Trophoblast cell (in vitro differentiated cells and primary cell): ENCODE data around the gene PANK2.

ENCODE experiments used
- DNase-seq, 2 donors: peaks; one replicate each; pipeline ENCODE4 v3.0.0-alpha.2; 2016
- H2AFZ ChIP-seq: 2 replicates; pipeline ENCODE4 v1.6.1; 2013; ENCODE audit warnings: low read length, moderate library complexity, mild to moderate bottlenecking; ENCODE audit not compliant: insufficient read depth, poor library complexity
- H2AK5ac ChIP-seq: 2 replicates; pipeline ENCODE4 v1.6.1; 2013; ENCODE audit warnings: mild to moderate bottlenecking, low read length
- H2BK120ac ChIP-seq: 2 replicates; pipeline ENCODE4 v1.6.1; 2013; ENCODE audit warnings: low read length, mild to moderate bottlenecking, moderate library complexity; ENCODE audit not compliant: insufficient read depth, poor library complexity
- H2BK12ac ChIP-seq: 2 replicates; pipeline ENCODE4 v1.6.1; 2013; ENCODE audit warnings: mild to moderate bottlenecking, low read length, moderate library complexity
- H2BK5ac ChIP-seq: 2 replicates; pipeline ENCODE4 v1.6.1; 2013; ENCODE audit warnings: low read length, low read depth, moderate library complexity, mild to moderate bottlenecking; ENCODE audit not compliant: poor library complexity
- H3K14ac ChIP-seq: 2 replicates; pipeline ENCODE4 v1.6.1; 2013; ENCODE audit warnings: mild to moderate bottlenecking, low read length
- H3K18ac ChIP-seq: 2 replicates; pipeline ENCODE4 v1.6.1; 2013; ENCODE audit warnings: mild to moderate bottlenecking, low read length
- H3K23ac ChIP-seq: 2 replicates; pipeline ENCODE4 v1.6.1; 2013; ENCODE audit warnings: low read length
- H3K27ac ChIP-seq: 2 replicates; pipeline ENCODE4 v1.5.1; 2013; ENCODE audit warnings: low read depth, mild to moderate bottlenecking, inconsistent platforms, low read length, moderate library complexity
- H3K27me3 ChIP-seq: 2 replicates; pipeline ENCODE4 v1.6.1; 2013; ENCODE audit warnings: inconsistent platforms, mild to moderate bottlenecking, low read length, moderate library complexity; ENCODE audit not compliant: insufficient read depth
- H3K36me3 ChIP-seq, 2 experiments: 1 replicate in 1 of 2; 2 replicates in 1 of 2; pipeline ENCODE4 v1.6.1; 2013; ENCODE audit warnings: low read length in 2 of 2, mild to moderate bottlenecking in 2 of 2, moderate library complexity in 1 of 2; ENCODE audit not compliant: insufficient read depth in 2 of 2, control insufficient read depth in 1 of 2
- H3K4ac ChIP-seq: 2 replicates; pipeline ENCODE4 v1.6.1; 2013; ENCODE audit warnings: low read depth, mild to moderate bottlenecking, low read length, moderate library complexity
- H3K4me1 ChIP-seq, 2 experiments: 1 replicate in 1 of 2; 2 replicates in 1 of 2; pipeline ENCODE4 v1.6.1; 2013; ENCODE audit warnings: low read length in 2 of 2, mild to moderate bottlenecking in 2 of 2, moderate library complexity in 1 of 2; ENCODE audit not compliant: insufficient read depth in 2 of 2, control insufficient read depth in 1 of 2
- H3K4me2 ChIP-seq: 2 replicates; pipeline ENCODE4 v1.6.1; 2013; ENCODE audit warnings: inconsistent platforms, mild to moderate bottlenecking, low read length, moderate library complexity
- H3K4me3 ChIP-seq: 2 replicates; pipeline ENCODE4 v1.5.1; 2013; ENCODE audit warnings: mild to moderate bottlenecking, low read depth, low read length, inconsistent platforms
- H3K79me1 ChIP-seq: one replicate; pipeline ENCODE4 v1.6.1; 2013; ENCODE audit warnings: low read length
- H3K79me2 ChIP-seq: 2 replicates; pipeline ENCODE4 v1.6.1; 2013; ENCODE audit warnings: low read length, mild to moderate bottlenecking; ENCODE audit not compliant: control insufficient read depth, insufficient read depth, poor library complexity
- H3K9ac ChIP-seq: 2 replicates; pipeline ENCODE4 v1.6.1; 2013; ENCODE audit warnings: mild to moderate bottlenecking, low read length
- H3K9me3 ChIP-seq: 2 replicates; pipeline ENCODE4 v1.6.1; 2013; ENCODE audit warnings: low read depth, mild to moderate bottlenecking, control low read depth, inconsistent platforms, low read length; ENCODE audit not compliant: insufficient read depth
- H4K12ac ChIP-seq: 2 replicates; pipeline ENCODE4 v1.6.1; 2013; ENCODE audit warnings: low read depth, mild to moderate bottlenecking, low read length, moderate library complexity
- H4K8ac ChIP-seq: 2 replicates; pipeline ENCODE4 v1.6.1; 2013; ENCODE audit warnings: low read depth, mild to moderate bottlenecking, low read length, moderate library complexity
- H4K91ac ChIP-seq: one replicate; pipeline ENCODE4 v1.6.1; 2013; ENCODE audit warnings: low read depth, mild to moderate bottlenecking, low read length, moderate library complexity
- WGBS: extraction: QIAGEN DNeasy Blood & Tissue Kit; methylation state at CpG from one replicate; pipeline ENCODE4 v1.1.7; 2013; ENCODE audit warnings: missing lambda C conversion rate; ENCODE audit not compliant: insufficient read length, insufficient coverage; ENCODE audit errors: extremely low coverage; 5-methylcytosine and 5-hydroxymethylcytosine counted together

PANK2 gene

DNA sequence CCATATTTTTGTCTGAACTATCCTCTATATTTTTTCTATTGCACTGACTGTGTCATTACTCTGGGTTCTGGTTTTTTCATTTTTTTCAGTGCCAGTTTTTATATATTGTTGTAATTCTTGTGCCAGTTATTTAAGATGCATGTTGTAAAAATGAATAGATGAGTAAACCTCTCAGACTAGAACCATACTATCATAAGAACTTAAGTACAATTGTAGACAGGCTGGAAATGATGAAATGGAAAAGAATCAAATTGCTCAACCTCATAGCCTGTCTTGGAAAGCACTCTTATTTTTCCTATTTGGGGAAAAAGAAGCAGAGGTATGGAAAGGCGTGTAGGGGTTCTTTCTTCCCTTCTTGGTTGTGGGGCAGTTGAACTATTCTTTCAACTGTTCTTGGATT is 30.2 kb downstream of the PANK2 start:
- no peak overlapping the region for H3K4ac ChIP-seq
- no peak for DNase-seq
- no peak overlapping the region for H3K27ac ChIP-seq
- H4K8ac ChIP-seq = no peak overlapping the region
- H2AFZ ChIP-seq = no peak overlapping the region
- no peak overlapping the region for H2BK12ac ChIP-seq
- H3K79me1 ChIP-seq = no peaks in the 10 kb centered on the region
- no peak overlapping the region for H3K23ac ChIP-seq
- H4K91ac ChIP-seq = no peak overlapping the region
- no peak overlapping the region for H3K9ac ChIP-seq
- H3K79me2 ChIP-seq = no peaks in the 10 kb centered on the region
- no peak overlapping the region for H4K12ac ChIP-seq
- no peak overlapping the region for H3K4me3 ChIP-seq
- H3K14ac ChIP-seq = no peak overlapping the region
- no peak overlapping the region for H3K18ac ChIP-seq
- peaks cover 29 to 45% of the 10 kb centered on the region in 2 experiments for H3K36me3 ChIP-seq
- H2BK5ac ChIP-seq = no peak overlapping the region
- H3K4me1 ChIP-seq = peaks cover 2 to 5% of the 10 kb centered on the region in 2 experiments
- WGBS = no CpG with 5 or more reads among the region's 1 CpG
- H2AK5ac ChIP-seq = no peak overlapping the region
- no peak overlapping the region for H2BK120ac ChIP-seq
- no peak overlapping the region for H3K4me2 ChIP-seq
- H3K27me3 ChIP-seq = no peaks in the 10 kb centered on the region
- no peaks in the 10 kb centered on the region for H3K9me3 ChIP-seq

GRCh38 chr20:3922223-3922982 is 33.2 kb downstream of the PANK2 start:
- Histone ChIP-seq H3K18ac (no peak overlapping the region), H3K23ac (no peak overlapping the region), H3K4me3 (no peak overlapping the region), H3K4me1 (peaks cover 2 to 5% of the 10 kb centered on the region in 2 experiments), H2AFZ (no peak overlapping the region), H3K27ac (no peak overlapping the region), H2BK120ac (no peak overlapping the region), H3K9me3 (peaks cover 2% of the 10 kb centered on the region), H3K9ac (no peak overlapping the region), H3K14ac (no peak overlapping the region), H3K79me2 (no peaks in the 10 kb centered on the region), H2AK5ac (no peak overlapping the region), H3K27me3 (no peaks in the 10 kb centered on the region), H4K12ac (no peak overlapping the region), H2BK5ac (no peak overlapping the region), H4K8ac (no peak overlapping the region), H3K4ac (no peak overlapping the region), H3K79me1 (no peaks in the 10 kb centered on the region), H2BK12ac (no peak overlapping the region), H3K4me2 (no peak overlapping the region), H3K36me3 (peaks cover 28 to 47% of the 10 kb centered on the region in 2 experiments), H4K91ac (no peak overlapping the region)
- no CpG with 5 or more reads among the region's 13 CpGs for WGBS
- no peak for DNase-seq

DNA sequence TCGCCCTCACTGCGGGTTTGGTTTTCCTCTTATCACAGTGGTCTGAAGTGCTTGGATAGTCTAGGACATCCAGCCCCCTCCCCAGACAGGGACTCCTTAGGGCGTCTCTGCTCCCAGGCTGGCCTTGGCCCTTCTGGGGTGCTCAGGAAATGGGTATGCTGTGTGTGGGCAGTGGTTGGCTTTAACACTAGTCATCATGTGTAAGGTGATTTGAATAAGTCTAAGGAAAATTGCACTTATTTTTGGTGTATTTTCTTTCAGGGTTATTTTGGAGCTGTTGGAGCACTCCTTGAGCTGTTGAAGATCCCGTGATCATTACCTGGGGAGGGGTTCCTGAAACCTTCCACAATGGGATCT is 33.8 kb downstream of the PANK2 start:
- Histone ChIP-seq H2BK5ac (no peak overlapping the region), H4K91ac (no peak overlapping the region), H2BK120ac (no peak overlapping the region), H2AFZ (no peak overlapping the region), H3K4me2 (no peak overlapping the region), H3K4me1 (peaks cover 2 to 5% of the 10 kb centered on the region in 2 experiments), H3K27ac (no peak overlapping the region), H3K79me2 (no peaks in the 10 kb centered on the region), H3K9ac (no peak overlapping the region), H3K9me3 (peaks cover 2% of the 10 kb centered on the region), H2AK5ac (no peak overlapping the region), H4K12ac (no peak overlapping the region), H4K8ac (no peak overlapping the region), H3K23ac (no peak overlapping the region), H3K14ac (no peak overlapping the region), H3K4me3 (no peak overlapping the region), H3K4ac (no peak overlapping the region), H3K27me3 (no peaks in the 10 kb centered on the region), H3K79me1 (no peaks in the 10 kb centered on the region), H3K36me3 (peaks cover 30 to 47% of the 10 kb centered on the region in 2 experiments), H3K18ac (no peak overlapping the region), H2BK12ac (no peak overlapping the region)
- DNase-seq = no peak
- no CpG with 5 or more reads among the region's 4 CpGs for WGBS

DNA sequence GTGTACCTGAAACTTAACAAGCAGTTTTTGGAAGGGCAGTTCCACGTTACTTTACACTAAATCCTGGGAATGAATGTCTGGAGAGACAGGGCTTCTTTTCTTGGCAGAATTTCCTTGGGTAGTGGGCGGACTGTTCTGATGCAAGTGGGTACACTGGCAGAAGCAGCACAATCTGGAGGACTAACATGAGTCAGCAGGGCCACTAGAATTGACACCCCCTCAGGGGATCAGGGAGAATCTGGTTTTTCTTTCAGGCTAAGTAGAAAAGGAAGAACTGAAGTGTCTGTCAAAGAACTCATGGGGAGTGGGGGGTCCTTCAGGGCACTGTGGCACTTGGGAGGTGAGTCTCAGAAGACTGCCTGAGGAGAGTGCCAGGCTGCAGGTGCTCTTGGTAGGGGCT is 34.6 kb downstream of the PANK2 start:
- H4K91ac ChIP-seq = no peak overlapping the region
- no peaks in the 10 kb centered on the region for H3K79me2 ChIP-seq
- H3K4me1 ChIP-seq = peaks cover 2 to 5% of the 10 kb centered on the region in 2 experiments
- H3K36me3 ChIP-seq = peaks cover 27 to 42% of the 10 kb centered on the region in 2 experiments
- no peak overlapping the region for H3K4me2 ChIP-seq
- H2BK12ac ChIP-seq = no peak overlapping the region
- no peak overlapping the region for H3K4ac ChIP-seq
- H4K8ac ChIP-seq = no peak overlapping the region
- H3K23ac ChIP-seq = no peak overlapping the region
- H2AFZ ChIP-seq = no peak overlapping the region
- H3K27me3 ChIP-seq = no peaks in the 10 kb centered on the region
- H2BK5ac ChIP-seq = no peak overlapping the region
- no peak overlapping the region for H3K4me3 ChIP-seq
- DNase-seq = no peak
- WGBS = no CpG with 5 or more reads among the region's 2 CpGs
- H3K18ac ChIP-seq = no peak overlapping the region
- no peak overlapping the region for H4K12ac ChIP-seq
- no peak overlapping the region for H3K14ac ChIP-seq
- no peak overlapping the region for H3K9ac ChIP-seq
- H2AK5ac ChIP-seq = no peak overlapping the region
- H2BK120ac ChIP-seq = no peak overlapping the region
- H3K9me3 ChIP-seq = peaks cover 2% of the 10 kb centered on the region
- H3K27ac ChIP-seq = no peak overlapping the region
- H3K79me1 ChIP-seq = no peaks in the 10 kb centered on the region
